Thyroid gland (tissue), 4 donors: ENCODE data around the gene TRPM4.
"Not testable (repeated sequence)": the region's sequence is repeated elsewhere in the genome, so short reads cannot be mapped to it uniquely, and the experiment has no call there.

Source experiments
- POLR2A ChIP-seq, 2 donors: fragments of 450-650 bp; IDR thresholded peaks; one replicate each; pipeline ENCODE4 v1.6.1; 2017; ENCODE audit warnings: antibody characterized with exemption in 2 of 2, mild to moderate bottlenecking in 2 of 2, moderate library complexity in 1 of 2
- TF ChIP-seq, protein P1 (sequence below), 6 experiments: fragments of 200-600 bp in 3 of 6; fragments of 450-650 bp in 3 of 6; sonication (generic) in 3 of 6; IDR thresholded peaks; one replicate each; pipeline ENCODE4 v1.5.1; 2016 to 2019; ENCODE audit warnings: antibody characterized with exemption in 6 of 6, mild to moderate bottlenecking in 2 of 6, inconsistent platforms in 1 of 6, moderate library complexity in 1 of 6

DNA sequence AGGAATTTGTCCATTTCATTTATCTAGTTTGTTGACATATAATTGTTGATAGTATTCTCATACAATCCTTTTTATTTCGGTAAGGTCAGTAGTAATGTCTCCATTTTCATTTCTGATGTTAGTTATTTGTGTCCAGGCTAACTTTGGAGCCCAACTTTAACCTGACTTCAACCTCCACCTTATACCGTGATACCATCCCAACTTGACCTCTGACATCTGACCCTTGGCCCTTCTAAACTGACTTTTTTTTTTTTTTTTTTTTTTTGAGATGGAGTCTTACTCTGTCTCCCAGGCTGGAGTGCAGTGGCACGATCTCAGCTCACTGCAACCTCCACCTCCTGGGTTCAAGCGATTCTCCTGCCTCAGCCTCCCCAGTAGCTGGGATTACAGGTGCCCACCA lies 51.9 kb downstream of the TRPM4 start:
- TF ChIP-seq, protein P1, sequence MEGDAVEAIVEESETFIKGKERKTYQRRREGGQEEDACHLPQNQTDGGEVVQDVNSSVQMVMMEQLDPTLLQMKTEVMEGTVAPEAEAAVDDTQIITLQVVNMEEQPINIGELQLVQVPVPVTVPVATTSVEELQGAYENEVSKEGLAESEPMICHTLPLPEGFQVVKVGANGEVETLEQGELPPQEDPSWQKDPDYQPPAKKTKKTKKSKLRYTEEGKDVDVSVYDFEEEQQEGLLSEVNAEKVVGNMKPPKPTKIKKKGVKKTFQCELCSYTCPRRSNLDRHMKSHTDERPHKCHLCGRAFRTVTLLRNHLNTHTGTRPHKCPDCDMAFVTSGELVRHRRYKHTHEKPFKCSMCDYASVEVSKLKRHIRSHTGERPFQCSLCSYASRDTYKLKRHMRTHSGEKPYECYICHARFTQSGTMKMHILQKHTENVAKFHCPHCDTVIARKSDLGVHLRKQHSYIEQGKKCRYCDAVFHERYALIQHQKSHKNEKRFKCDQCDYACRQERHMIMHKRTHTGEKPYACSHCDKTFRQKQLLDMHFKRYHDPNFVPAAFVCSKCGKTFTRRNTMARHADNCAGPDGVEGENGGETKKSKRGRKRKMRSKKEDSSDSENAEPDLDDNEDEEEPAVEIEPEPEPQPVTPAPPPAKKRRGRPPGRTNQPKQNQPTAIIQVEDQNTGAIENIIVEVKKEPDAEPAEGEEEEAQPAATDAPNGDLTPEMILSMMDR (IDR thresholded peaks at IDR 0.05): not testable (repeated sequence)
- TF ChIP-seq POLR2A (IDR thresholded peaks at IDR 0.05): not testable (repeated sequence)
